Hepatocyte (in vitro differentiated cells): ENCODE measurements around the gene LGI4. TPM values are rescaled to one million over a fixed set of nuclear protein-coding genes. Genes with fewer than 3 reads are reported as not detected.

Experiments
- DNase-seq: peaks from one replicate; pipeline ENCODE4 v3.0.0-alpha.2; 2016; ENCODE audit warnings: low spot score
- H2AFZ ChIP-seq: fragments of 200-600 bp; sonication (generic); 2 replicates; pipeline ENCODE4 v1.6.0; 2016; ENCODE audit warnings: antibody characterized with exemption, mild to moderate bottlenecking
- H3K27ac ChIP-seq: fragments of 200-600 bp; sonication (generic); 2 replicates; pipeline ENCODE4 v1.5.1; 2016; ENCODE audit warnings: mild to moderate bottlenecking
- H3K27me3 ChIP-seq: fragments of 200-600 bp; sonication (generic); 2 replicates; pipeline ENCODE4 v1.6.1; 2016
- H3K36me3 ChIP-seq: fragments of 200-600 bp; sonication (generic); replicated peaks from 2 replicates; pipeline ENCODE4 v1.5.1; 2016; ENCODE audit warnings: low read depth; ENCODE audit not compliant: insufficient read depth
- H3K4me1 ChIP-seq: fragments of 200-600 bp; sonication (generic); 2 replicates; pipeline ENCODE4 v1.5.1; 2016; ENCODE audit warnings: mild to moderate bottlenecking, moderate library complexity; ENCODE audit not compliant: insufficient read depth
- H3K4me2 ChIP-seq: fragments of 200-600 bp; sonication (generic); 2 replicates; pipeline ENCODE4 v1.6.0; 2016
- H3K4me3 ChIP-seq: fragments of 200-600 bp; sonication (generic); 2 replicates; pipeline ENCODE4 v1.5.1; 2016; ENCODE audit warnings: mild to moderate bottlenecking
- H3K79me2 ChIP-seq: fragments of 200-600 bp; sonication (generic); 2 replicates; pipeline ENCODE4 v1.6.0; 2017; ENCODE audit warnings: mild to moderate bottlenecking
- H3K9me2 ChIP-seq: fragments of 200-600 bp; sonication (generic); replicated peaks from 2 replicates; pipeline ENCODE4 v1.6.0; 2017; ENCODE audit warnings: mild to moderate bottlenecking; ENCODE audit not compliant: insufficient read depth
- H3K9me3 ChIP-seq: fragments of 200-600 bp; sonication (generic); 2 replicates; pipeline ENCODE4 v1.5.1; 2016; ENCODE audit warnings: low read depth, mild to moderate bottlenecking
- H4K20me1 ChIP-seq: fragments of 200-600 bp; sonication (generic); 2 replicates; pipeline ENCODE4 v1.6.0; 2016; ENCODE audit warnings: mild to moderate bottlenecking; ENCODE audit not compliant: insufficient read depth, poor library complexity, severe bottlenecking
- CTCF ChIP-seq: fragments of 200-600 bp; sonication (generic); IDR thresholded peaks from 2 replicates; pipeline ENCODE4 v1.5.1; 2016; ENCODE audit warnings: antibody characterized with exemption, mild to moderate bottlenecking; ENCODE audit not compliant: poor library complexity
- EZH2 ChIP-seq: fragments of 200-600 bp; sonication (generic); IDR thresholded peaks from 2 replicates; pipeline ENCODE4 v1.6.1; 2016; ENCODE audit warnings: antibody characterized with exemption, mild to moderate bottlenecking, borderline replicate concordance
- EZH2phosphoT487 ChIP-seq: fragments of 200-600 bp; sonication (generic); IDR thresholded peaks from one replicate; pipeline ENCODE4 v1.6.1; 2018; ENCODE audit warnings: antibody characterized with exemption, mild to moderate bottlenecking, low read depth, moderate library complexity; ENCODE audit not compliant: unreplicated experiment, severe bottlenecking
- WGBS: methylation state at CpG from one replicate; pipeline ENCODE4 v1.1.6; 2016; ENCODE audit warnings: low lambda C conversion rate; ENCODE audit errors: missing lambda C conversion rate; 5-methylcytosine and 5-hydroxymethylcytosine counted together
- polyA plus RNA-seq: library from polyadenylated mRNA; unstranded; fragments of >200 nt; fragmentation: Nextera tagmentation; extraction: Ambion mirVana; gene quantifications from 2 replicates; pipeline ENCODE4 v1.2.1, GENCODE V29; 2016
- total RNA-seq: library from RNA; depleted of rRNA; stranded (reverse); fragments of >200 nt; gene quantifications from 2 replicates; pipeline ENCODE4 v1.2.3, GENCODE V29; 2014

The LGI4 gene
- total and polyA plus RNA-seq, 2 experiments from 2014 or later = 5.2 to 6.3 TPM

DNA sequence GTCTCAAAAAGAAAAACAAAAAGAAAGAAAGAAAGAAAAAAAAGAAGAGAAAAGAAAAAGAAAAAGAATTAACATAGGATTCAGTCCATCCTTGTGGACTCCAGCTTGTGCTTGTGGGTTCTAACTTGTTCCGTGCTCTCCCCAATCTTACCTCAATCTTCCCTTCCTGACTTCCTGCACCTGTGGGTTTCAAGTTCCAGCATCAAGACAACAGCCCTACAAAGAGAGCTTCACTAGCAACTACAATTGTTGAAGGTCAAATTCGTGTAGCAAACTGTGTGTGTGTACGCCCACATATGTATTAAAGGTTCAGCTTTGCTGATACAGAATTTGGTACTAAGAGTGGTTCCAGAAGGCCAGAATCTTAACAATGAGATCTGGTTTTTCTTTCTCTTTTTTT, 45.0 kb upstream of the LGI4 start:
- WGBS = 92% methylated on average over 3 of the region's 3 CpGs
- no peak overlapping the region for H2AFZ ChIP-seq
- H4K20me1 ChIP-seq = no peaks in the 10 kb centered on the region
- H3K4me1 ChIP-seq = no peaks in the 10 kb centered on the region
- no peak overlapping the region for H3K4me3 ChIP-seq
- no peak for DNase-seq
- H3K9me3 ChIP-seq = no peaks in the 10 kb centered on the region
- no peaks in the 10 kb centered on the region for H3K36me3 ChIP-seq
- H3K79me2 ChIP-seq = no peaks in the 10 kb centered on the region
- H3K4me2 ChIP-seq = no peak overlapping the region
- no peaks in the 10 kb centered on the region for H3K27me3 ChIP-seq
- H3K9me2 ChIP-seq = no peaks in the 10 kb centered on the region
- no peak for TF ChIP-seq EZH2
- no peak for TF ChIP-seq EZH2phosphoT487
- TF ChIP-seq CTCF = no peak
- H3K27ac ChIP-seq = no peak overlapping the region

DNA sequence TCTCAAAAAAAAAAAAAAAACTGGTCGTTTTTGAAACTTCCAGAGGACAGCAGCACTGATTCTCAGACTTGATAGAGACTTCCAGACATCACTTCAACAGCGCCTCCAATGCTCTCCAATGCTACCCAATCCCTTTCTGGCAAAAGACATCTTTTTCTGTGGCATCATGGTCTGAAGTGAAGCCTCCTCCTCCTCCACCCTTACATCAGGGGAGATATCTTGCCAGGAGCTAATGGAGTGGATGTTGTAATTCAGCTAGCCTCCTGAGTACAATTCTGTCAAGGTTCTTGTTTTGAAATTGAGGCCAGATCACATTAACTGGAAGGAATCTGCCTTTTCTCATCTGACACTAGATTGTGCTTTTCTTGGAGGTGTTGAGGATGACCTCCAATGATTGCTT, 43.8 kb upstream of the LGI4 start:
- Histone ChIP-seq H3K27ac (no peak overlapping the region), H3K4me2 (no peak overlapping the region), H3K27me3 (no peaks in the 10 kb centered on the region), H3K79me2 (no peaks in the 10 kb centered on the region), H4K20me1 (no peaks in the 10 kb centered on the region), H3K9me2 (no peaks in the 10 kb centered on the region), H3K4me3 (no peak overlapping the region), H3K36me3 (no peaks in the 10 kb centered on the region), H3K9me3 (no peaks in the 10 kb centered on the region), H3K4me1 (no peaks in the 10 kb centered on the region), H2AFZ (no peak overlapping the region)
- no peak for DNase-seq
- 69% methylated on average over 2 of the region's 2 CpGs for WGBS
- no peak for TF ChIP-seq EZH2phosphoT487
- TF ChIP-seq CTCF = no peak
- no peak for TF ChIP-seq EZH2

DNA sequence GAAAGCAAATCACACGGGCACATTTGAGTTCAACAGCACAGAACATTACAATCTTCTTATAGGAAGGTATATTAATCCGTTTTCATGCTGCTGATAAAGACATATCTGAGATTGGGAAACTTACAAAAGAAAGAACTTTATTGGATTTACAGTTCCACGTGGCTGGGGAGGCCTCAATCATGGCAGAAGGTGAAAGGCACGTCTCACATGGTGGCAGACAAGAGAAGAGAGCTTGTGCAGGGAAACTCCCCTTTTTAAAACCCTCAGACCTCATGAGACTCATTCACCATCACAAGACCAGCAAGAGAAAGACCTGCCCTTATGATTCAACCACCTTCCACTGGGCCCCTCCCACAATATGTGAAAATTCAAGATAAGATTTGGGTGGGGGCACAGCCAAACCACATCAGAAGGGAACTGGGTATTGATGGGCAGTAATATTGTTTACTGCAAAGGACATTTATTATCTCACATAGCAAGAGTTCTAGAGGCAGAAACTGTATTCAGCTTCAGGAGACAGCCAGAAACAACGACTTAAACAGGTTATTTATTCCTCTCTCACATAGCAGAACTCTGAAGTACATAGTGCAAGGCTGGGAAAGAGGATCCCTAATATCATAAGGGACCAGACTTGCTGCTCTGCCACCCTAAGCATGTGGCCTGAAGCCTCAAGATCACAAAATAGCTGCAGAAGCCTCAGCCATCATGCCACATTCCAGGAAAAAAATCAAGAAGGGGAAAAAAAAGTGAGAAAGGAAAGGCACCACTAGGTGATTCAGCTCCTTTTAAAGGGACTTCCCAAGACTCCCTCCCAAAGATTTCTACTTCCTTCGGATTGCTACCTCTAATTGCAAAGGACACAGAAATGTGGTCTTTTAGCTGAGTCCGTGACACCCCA, 42.8 kb upstream of the LGI4 start:
- WGBS = 74% methylated on average over 7 of the region's 7 CpGs

More for the DNA sequence above, 42.8 kb upstream of the LGI4 start:
- no peak for DNase-seq
- Histone ChIP-seq H3K9me3 (no peaks in the 10 kb centered on the region), H3K79me2 (no peaks in the 10 kb centered on the region), H3K27ac (no peak overlapping the region), H3K4me2 (no peak overlapping the region), H3K36me3 (no peaks in the 10 kb centered on the region), H2AFZ (no peak overlapping the region), H3K27me3 (no peaks in the 10 kb centered on the region), H3K9me2 (no peaks in the 10 kb centered on the region), H3K4me1 (no peaks in the 10 kb centered on the region), H3K4me3 (no peak overlapping the region), H4K20me1 (no peaks in the 10 kb centered on the region)
- TF ChIP-seq EZH2 (no peak), CTCF (no peak), EZH2phosphoT487 (no peak)
